GM23248 (cell line): ENCODE measurements around the gene DUSP28. TPM values are rescaled to one million over a fixed set of nuclear protein-coding genes. Genes with fewer than 3 reads are reported as not detected.
"Not testable (repeated sequence)": the region's sequence is repeated elsewhere in the genome, so short reads cannot be mapped to it uniquely, and the experiment has no call there.

Experiments used
- DNase-seq: peaks from one replicate; pipeline ENCODE4 v3.0.0-alpha.2; 2015
- H2AFZ ChIP-seq: fragments of 200-600 bp; sonication (generic); 2 replicates; pipeline ENCODE4 v1.6.1; 2016; ENCODE audit warnings: antibody characterized with exemption
- H3F3A ChIP-seq: fragments of 200-600 bp; sonication (generic); 2 replicates; pipeline ENCODE4 v1.6.1; 2016; ENCODE audit warnings: mild to moderate bottlenecking, antibody characterized with exemption, mixed run types; ENCODE audit not compliant: insufficient read depth
- H3K27ac ChIP-seq: fragments of 200-600 bp; sonication (generic); 2 replicates; pipeline ENCODE4 v1.5.1; 2016; ENCODE audit warnings: mild to moderate bottlenecking
- H3K27me3 ChIP-seq: fragments of 200-600 bp; sonication (generic); replicated peaks from 2 replicates; pipeline ENCODE4 v1.6.1; 2016; ENCODE audit warnings: mild to moderate bottlenecking; ENCODE audit not compliant: insufficient read depth
- H3K36me3 ChIP-seq: fragments of 200-600 bp; sonication (generic); 2 replicates; pipeline ENCODE4 v1.6.1; 2016; ENCODE audit warnings: low read depth, mild to moderate bottlenecking
- H3K4me1 ChIP-seq: fragments of 200-600 bp; sonication (generic); 2 replicates; pipeline ENCODE4 v1.6.1; 2016; ENCODE audit warnings: mild to moderate bottlenecking; ENCODE audit not compliant: insufficient read depth
- H3K4me2 ChIP-seq: fragments of 200-600 bp; sonication (generic); one replicate; pipeline ENCODE4 v1.6.1; 2016; ENCODE audit warnings: mild to moderate bottlenecking; ENCODE audit not compliant: unreplicated experiment
- H3K4me3 ChIP-seq: fragments of 200-600 bp; sonication (generic); 2 replicates; pipeline ENCODE4 v1.5.1; 2016; ENCODE audit warnings: mild to moderate bottlenecking
- H3K79me2 ChIP-seq: fragments of 200-600 bp; sonication (generic); 2 replicates; pipeline ENCODE4 v1.6.1; 2016; ENCODE audit warnings: mild to moderate bottlenecking; ENCODE audit not compliant: insufficient read depth
- H3K9ac ChIP-seq: fragments of 200-600 bp; sonication (generic); 2 replicates; pipeline ENCODE4 v1.6.1; 2016; ENCODE audit warnings: mild to moderate bottlenecking
- H3K9me2 ChIP-seq: fragments of 200-600 bp; sonication (generic); 2 replicates; pipeline ENCODE4 v1.6.1; 2016; ENCODE audit warnings: mixed run types, mild to moderate bottlenecking, moderate library complexity; ENCODE audit not compliant: insufficient read depth
- H3K9me3 ChIP-seq: fragments of 200-600 bp; sonication (generic); one replicate; pipeline ENCODE4 v1.6.1; 2017; ENCODE audit warnings: low read depth
- H4K20me1 ChIP-seq: fragments of 200-600 bp; sonication (generic); 2 replicates; pipeline ENCODE4 v1.6.0; 2016; ENCODE audit not compliant: insufficient read depth
- EZH2 ChIP-seq: fragments of 200-600 bp; sonication (generic); IDR thresholded peaks from 2 replicates; pipeline ENCODE4 v1.6.1; 2018; ENCODE audit warnings: antibody characterized with exemption, mild to moderate bottlenecking; ENCODE audit not compliant: insufficient read depth, poor library complexity, severe bottlenecking
- EZH2phosphoT487 ChIP-seq: fragments of 200-600 bp; sonication (generic); IDR thresholded peaks from 2 replicates; pipeline ENCODE4 v1.6.1; 2018; ENCODE audit warnings: antibody characterized with exemption, moderate library complexity, mild to moderate bottlenecking, low read depth; ENCODE audit not compliant: insufficient read depth
- WGBS, 2 experiments: methylation state at CpG; one replicate each; pipeline ENCODE4 v1.1.6; 2015 to 2017; ENCODE audit warnings: low lambda C conversion rate in 2 of 2, low coverage in 1 of 2; ENCODE audit errors: missing lambda C conversion rate in 2 of 2; 5-methylcytosine and 5-hydroxymethylcytosine counted together
- in situ Hi-C: fragments of 300-500 bp; cut with MboI; formaldehyde crosslinking; loops from 2 replicates; pipeline ENCODE4 v1.15.0; 2020
- polyA plus RNA-seq: library from polyadenylated mRNA; unstranded; fragments of >200 nt; fragmentation: Nextera tagmentation; extraction: Ambion mirVana; gene quantifications from 2 replicates; pipeline ENCODE4 v1.2.1, GENCODE V29; 2016
- total RNA-seq: library from RNA; depleted of rRNA; stranded (reverse); fragments of >200 nt; shearing (Covaris generic); gene quantifications from 2 replicates; pipeline ENCODE4 v1.2.3, GENCODE V29; 2014

Gene DUSP28
- total and polyA plus RNA-seq, 2 experiments from 2014 or later, result 3.2 to 4.9 TPM

GRCh38 chr2:240561325-240561971, 1.3 kb downstream of the DUSP28 start:
- Histone ChIP-seq H3K36me3 (no peaks in the 10 kb centered on the region), H3K4me1 (peaks cover 31% of the 10 kb centered on the region), H3K27ac (peak overlapping the region; percentile 90), H2AFZ (peak overlapping the region; percentile 61), H3K9ac (peak overlapping the region; percentile 93), H3K9me3 (no peaks in the 10 kb centered on the region), H3K4me3 (peak overlapping the region; percentile 78), H4K20me1 (no peaks in the 10 kb centered on the region), H3K27me3 (no peaks in the 10 kb centered on the region), H3K79me2 (peaks cover 28% of the 10 kb centered on the region), H3K4me2 (peak overlapping the region; percentile 86), H3K9me2 (no peaks in the 10 kb centered on the region), H3F3A (peaks cover 32% of the 10 kb centered on the region)
- DNase-seq, result peak; percentile 83
- WGBS, 2 experiments, result 18% methylated on average over 14 of the region's 14 CpGs
- no peak for TF ChIP-seq EZH2phosphoT487
- TF ChIP-seq EZH2, result no peak
- in situ Hi-C loops, result no loop called here

- H3K4me1 ChIP-seq, result peaks cover 35% of the 10 kb centered on the region
- H3K9me3 ChIP-seq, H3K9ac ChIP-seq, H3K4me3 ChIP-seq, H4K20me1 ChIP-seq, H3K4me2 ChIP-seq, H3K36me3 ChIP-seq, DNase-seq, H3K27me3 ChIP-seq, H3K9me2 ChIP-seq, H3K27ac ChIP-seq, H2AFZ ChIP-seq, in situ Hi-C loops: not testable (repeated sequence)
- WGBS, 2 experiments, result 92 to 96% methylated on average over 15 to 17 of the region's 17 CpGs
- H3F3A ChIP-seq, result peaks cover 32% of the 10 kb centered on the region
- H3K79me2 ChIP-seq, result peaks cover 20% of the 10 kb centered on the region
Observed at GRCh38 chr2:240563231-240563630, 3.1 kb downstream of the DUSP28 start.

GRCh38 chr2:240563951-240564560, 3.9 kb downstream of the DUSP28 start:
- no peaks in the 10 kb centered on the region for H3K27me3 ChIP-seq
- H3K9ac ChIP-seq, result no peak overlapping the region
- H3K36me3 ChIP-seq, result no peaks in the 10 kb centered on the region
- no peaks in the 10 kb centered on the region for H3K9me3 ChIP-seq
- no peak overlapping the region for H3K27ac ChIP-seq
- 85 to 86% methylated on average over 12 of the region's 12 CpGs for WGBS, 2 experiments
- H3F3A ChIP-seq, result peaks cover 28% of the 10 kb centered on the region
- H3K4me1 ChIP-seq, result peaks cover 34% of the 10 kb centered on the region
- H3K4me3 ChIP-seq, result no peak overlapping the region
- H3K79me2 ChIP-seq, result peaks cover 14% of the 10 kb centered on the region
- DNase-seq, result no peak
- no peaks in the 10 kb centered on the region for H4K20me1 ChIP-seq
- no peak overlapping the region for H2AFZ ChIP-seq
- in situ Hi-C loops, result no loop called here
- no peak for TF ChIP-seq EZH2
- TF ChIP-seq EZH2phosphoT487, result no peak
- no peaks in the 10 kb centered on the region for H3K9me2 ChIP-seq
- no peak overlapping the region for H3K4me2 ChIP-seq

GRCh38 chr2:240564561-240565332, 4.6 kb downstream of the DUSP28 start:
- peaks cover 31% of the 10 kb centered on the region for H3K4me1 ChIP-seq
- no peak overlapping the region for H3K27ac ChIP-seq
- TF ChIP-seq EZH2phosphoT487 (no peak), EZH2 (no peak)
- in situ Hi-C loops, result no loop called here
- DNase-seq, result peak; percentile 23
- H3K4me3 ChIP-seq, result no peak overlapping the region
- peaks cover 9% of the 10 kb centered on the region for H3K79me2 ChIP-seq
- H3F3A ChIP-seq, result peaks cover 21% of the 10 kb centered on the region
- no peaks in the 10 kb centered on the region for H3K9me3 ChIP-seq
- no peaks in the 10 kb centered on the region for H3K9me2 ChIP-seq
- no peaks in the 10 kb centered on the region for H3K27me3 ChIP-seq
- WGBS, 2 experiments, result 97% methylated on average over 10 of the region's 10 CpGs
- H4K20me1 ChIP-seq, result no peaks in the 10 kb centered on the region
- H3K36me3 ChIP-seq, result no peaks in the 10 kb centered on the region
- H3K4me2 ChIP-seq, result no peak overlapping the region
- no peak overlapping the region for H2AFZ ChIP-seq
- H3K9ac ChIP-seq, result no peak overlapping the region
